GM12872 (cell line): Measurements from ENCODE around the gene NRF1.

Experiments used
- TF ChIP-seq, protein P1 (sequence below): IDR thresholded peaks from 3 replicates; pipeline ENCODE4 v1.5.1; 2011; ENCODE audit warnings: low read depth, mild to moderate bottlenecking, low read length, moderate library complexity; ENCODE audit not compliant: insufficient read depth

The NRF1 gene

GRCh38 chr7:129778770-129779601 lies 167.5 kb downstream of the NRF1 start:
- TF ChIP-seq, protein P1, sequence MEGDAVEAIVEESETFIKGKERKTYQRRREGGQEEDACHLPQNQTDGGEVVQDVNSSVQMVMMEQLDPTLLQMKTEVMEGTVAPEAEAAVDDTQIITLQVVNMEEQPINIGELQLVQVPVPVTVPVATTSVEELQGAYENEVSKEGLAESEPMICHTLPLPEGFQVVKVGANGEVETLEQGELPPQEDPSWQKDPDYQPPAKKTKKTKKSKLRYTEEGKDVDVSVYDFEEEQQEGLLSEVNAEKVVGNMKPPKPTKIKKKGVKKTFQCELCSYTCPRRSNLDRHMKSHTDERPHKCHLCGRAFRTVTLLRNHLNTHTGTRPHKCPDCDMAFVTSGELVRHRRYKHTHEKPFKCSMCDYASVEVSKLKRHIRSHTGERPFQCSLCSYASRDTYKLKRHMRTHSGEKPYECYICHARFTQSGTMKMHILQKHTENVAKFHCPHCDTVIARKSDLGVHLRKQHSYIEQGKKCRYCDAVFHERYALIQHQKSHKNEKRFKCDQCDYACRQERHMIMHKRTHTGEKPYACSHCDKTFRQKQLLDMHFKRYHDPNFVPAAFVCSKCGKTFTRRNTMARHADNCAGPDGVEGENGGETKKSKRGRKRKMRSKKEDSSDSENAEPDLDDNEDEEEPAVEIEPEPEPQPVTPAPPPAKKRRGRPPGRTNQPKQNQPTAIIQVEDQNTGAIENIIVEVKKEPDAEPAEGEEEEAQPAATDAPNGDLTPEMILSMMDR = no peak

- TF ChIP-seq, protein P1 = no peak
Measured at GRCh38 chr7:129779602-129780256, 168.2 kb downstream of the NRF1 start.

DNA sequence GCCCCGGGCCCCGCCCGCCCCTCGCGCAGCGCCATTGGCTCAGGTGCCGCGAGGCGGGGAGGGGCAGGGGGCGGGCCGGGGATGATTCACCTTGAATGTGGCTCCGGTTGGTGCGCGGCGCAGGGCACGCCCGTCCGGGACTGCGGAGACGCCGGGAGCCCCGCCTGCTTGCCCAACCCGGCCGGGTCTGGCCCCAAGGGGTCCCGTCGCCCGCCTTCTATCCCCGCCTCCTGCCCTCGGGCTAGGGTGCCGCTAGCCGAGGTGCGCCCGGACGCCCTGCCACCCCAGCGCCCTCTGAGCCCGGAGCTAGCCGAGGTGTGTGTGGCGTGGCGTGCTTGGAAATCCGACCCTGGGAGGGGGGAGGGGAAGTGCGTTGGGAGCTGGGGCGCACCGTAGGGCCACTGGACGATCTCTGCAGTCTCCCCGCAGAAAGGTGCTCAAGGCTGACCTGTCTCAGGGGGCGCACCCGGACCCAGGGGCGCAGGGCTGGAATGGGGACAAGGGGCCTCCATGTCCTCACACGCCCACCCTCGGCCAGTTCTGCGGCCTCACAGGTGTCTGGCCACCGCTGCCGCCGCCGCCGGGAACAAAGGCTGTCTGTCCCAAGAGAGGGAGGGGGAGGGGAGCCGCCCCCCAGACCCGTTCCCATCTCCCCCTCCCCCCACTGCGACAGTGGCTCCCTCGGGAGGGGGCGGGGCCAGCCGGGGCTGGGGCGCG lies 168.9 kb downstream of the NRF1 start:
- TF ChIP-seq, protein P1 = no peak

- TF ChIP-seq, protein P1 = no peak
Measured at GRCh38 chr7:129780974-129781927, 169.7 kb downstream of the NRF1 start.

- TF ChIP-seq, protein P1 = no peak
Measured at GRCh38 chr7:129781928-129782817, 170.7 kb downstream of the NRF1 start.

DNA sequence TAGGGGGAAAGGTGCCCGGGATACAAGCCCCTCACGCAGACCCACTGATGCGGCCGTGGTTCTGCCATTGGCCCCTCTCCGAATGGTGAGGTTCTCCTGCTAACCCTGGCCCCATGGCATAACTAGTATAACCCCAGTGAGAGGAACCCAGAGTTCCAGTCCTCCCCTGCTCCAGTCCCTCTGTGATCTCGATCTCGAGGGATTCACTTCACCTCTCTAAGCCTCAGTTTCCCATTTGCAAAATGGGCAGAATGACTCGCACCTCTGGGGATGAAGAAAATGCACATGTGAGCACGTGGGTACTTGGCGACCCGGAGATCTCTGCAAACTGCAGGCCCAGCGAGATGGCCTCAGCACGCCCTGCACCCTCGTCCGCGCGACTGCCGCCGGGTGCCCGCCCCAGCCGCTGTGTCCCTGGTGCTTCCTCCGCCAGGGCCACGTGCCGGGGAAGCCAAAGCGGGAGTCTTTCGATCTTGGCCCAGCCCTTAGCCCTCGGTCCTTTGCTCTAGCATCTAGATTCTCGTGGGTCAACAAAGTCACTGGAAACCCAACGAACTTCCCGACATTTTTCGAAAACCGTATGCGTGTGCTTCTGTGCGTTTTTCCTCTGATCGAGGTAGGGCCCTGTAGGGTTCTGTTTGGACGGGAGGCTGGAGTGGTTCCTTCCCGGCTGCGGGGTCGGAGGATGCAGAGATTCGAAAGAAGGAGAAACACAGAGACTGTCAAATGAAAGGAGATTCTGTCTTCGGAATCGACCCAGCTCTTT lies 171.5 kb downstream of the NRF1 start:
- TF ChIP-seq, protein P1 = no peak
